Ishikawa (cell line): ENCODE data around the gene INTS6.

ENCODE experiments used
- CEBPB ChIP-seq: IDR thresholded peaks from 2 replicates; pipeline ENCODE4 v1.6.1; 2012
- EGR1 ChIP-seq: IDR thresholded peaks from 2 replicates; pipeline ENCODE4 v1.6.1; 2012
- EP300 ChIP-seq: IDR thresholded peaks from 2 replicates; pipeline ENCODE4 v1.6.1; 2012; ENCODE audit warnings: borderline replicate concordance
- FOXM1 ChIP-seq: IDR thresholded peaks from 2 replicates; pipeline ENCODE4 v1.6.1; 2012; ENCODE audit warnings: low read depth, borderline replicate concordance
- NFIC ChIP-seq: IDR thresholded peaks from 2 replicates; pipeline ENCODE4 v1.6.1; 2012
- RAD21 ChIP-seq: IDR thresholded peaks from 2 replicates; pipeline ENCODE4 v1.6.1; 2012; ENCODE audit warnings: low read depth
- TAF1 ChIP-seq: IDR thresholded peaks from 2 replicates; pipeline ENCODE4 v1.6.1; 2012; ENCODE audit warnings: low read depth, mild to moderate bottlenecking
- TCF12 ChIP-seq: IDR thresholded peaks from 2 replicates; pipeline ENCODE4 v1.6.1; 2012; ENCODE audit warnings: low read depth
- YY1 ChIP-seq: IDR thresholded peaks from 2 replicates; pipeline ENCODE4 v1.6.1; 2012; ENCODE audit warnings: low read depth
- ZBTB7A ChIP-seq: IDR thresholded peaks from 2 replicates; pipeline ENCODE4 v1.6.1; 2012; ENCODE audit warnings: low read depth
- TF ChIP-seq, protein P1 (sequence below): IDR thresholded peaks from 2 replicates; pipeline ENCODE4 v1.6.1; 2012; ENCODE audit warnings: low read depth, mild to moderate bottlenecking
- TF ChIP-seq, protein P2 (sequence below): IDR thresholded peaks from 2 replicates; pipeline ENCODE4 v1.6.1; 2012
- TF ChIP-seq, protein P3 (sequence below): IDR thresholded peaks from 2 replicates; pipeline ENCODE4 v1.6.1; 2012

DNA sequence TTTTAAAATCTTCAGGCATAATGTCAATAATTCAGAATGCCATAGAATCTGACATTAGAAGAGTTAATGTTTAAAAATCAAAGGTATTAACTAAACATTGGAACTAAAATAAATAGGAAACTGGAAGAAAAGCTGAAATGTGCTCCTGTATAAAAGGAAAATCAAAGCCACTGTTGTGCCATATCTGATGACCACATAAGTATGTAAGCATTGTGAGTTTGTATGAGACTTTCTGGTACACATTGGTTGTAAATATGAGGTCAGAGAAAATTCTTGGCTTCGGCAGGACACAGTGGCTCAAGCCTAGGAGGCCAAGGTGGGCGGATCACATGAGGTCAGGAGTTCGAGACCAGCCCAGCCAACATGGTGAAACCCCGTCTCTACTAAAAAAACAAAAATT lies 48.3 kb upstream of the INTS6 start:
- no peak for TF ChIP-seq RAD21
- TF ChIP-seq, protein P1, sequence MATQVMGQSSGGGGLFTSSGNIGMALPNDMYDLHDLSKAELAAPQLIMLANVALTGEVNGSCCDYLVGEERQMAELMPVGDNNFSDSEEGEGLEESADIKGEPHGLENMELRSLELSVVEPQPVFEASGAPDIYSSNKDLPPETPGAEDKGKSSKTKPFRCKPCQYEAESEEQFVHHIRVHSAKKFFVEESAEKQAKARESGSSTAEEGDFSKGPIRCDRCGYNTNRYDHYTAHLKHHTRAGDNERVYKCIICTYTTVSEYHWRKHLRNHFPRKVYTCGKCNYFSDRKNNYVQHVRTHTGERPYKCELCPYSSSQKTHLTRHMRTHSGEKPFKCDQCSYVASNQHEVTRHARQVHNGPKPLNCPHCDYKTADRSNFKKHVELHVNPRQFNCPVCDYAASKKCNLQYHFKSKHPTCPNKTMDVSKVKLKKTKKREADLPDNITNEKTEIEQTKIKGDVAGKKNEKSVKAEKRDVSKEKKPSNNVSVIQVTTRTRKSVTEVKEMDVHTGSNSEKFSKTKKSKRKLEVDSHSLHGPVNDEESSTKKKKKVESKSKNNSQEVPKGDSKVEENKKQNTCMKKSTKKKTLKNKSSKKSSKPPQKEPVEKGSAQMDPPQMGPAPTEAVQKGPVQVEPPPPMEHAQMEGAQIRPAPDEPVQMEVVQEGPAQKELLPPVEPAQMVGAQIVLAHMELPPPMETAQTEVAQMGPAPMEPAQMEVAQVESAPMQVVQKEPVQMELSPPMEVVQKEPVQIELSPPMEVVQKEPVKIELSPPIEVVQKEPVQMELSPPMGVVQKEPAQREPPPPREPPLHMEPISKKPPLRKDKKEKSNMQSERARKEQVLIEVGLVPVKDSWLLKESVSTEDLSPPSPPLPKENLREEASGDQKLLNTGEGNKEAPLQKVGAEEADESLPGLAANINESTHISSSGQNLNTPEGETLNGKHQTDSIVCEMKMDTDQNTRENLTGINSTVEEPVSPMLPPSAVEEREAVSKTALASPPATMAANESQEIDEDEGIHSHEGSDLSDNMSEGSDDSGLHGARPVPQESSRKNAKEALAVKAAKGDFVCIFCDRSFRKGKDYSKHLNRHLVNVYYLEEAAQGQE = no peak
- TF ChIP-seq TAF1 = no peak
- TF ChIP-seq EP300 = no peak
- TF ChIP-seq, protein P2, sequence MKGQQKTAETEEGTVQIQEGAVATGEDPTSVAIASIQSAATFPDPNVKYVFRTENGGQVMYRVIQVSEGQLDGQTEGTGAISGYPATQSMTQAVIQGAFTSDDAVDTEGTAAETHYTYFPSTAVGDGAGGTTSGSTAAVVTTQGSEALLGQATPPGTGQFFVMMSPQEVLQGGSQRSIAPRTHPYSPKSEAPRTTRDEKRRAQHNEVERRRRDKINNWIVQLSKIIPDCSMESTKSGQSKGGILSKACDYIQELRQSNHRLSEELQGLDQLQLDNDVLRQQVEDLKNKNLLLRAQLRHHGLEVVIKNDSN = no peak
- no peak for TF ChIP-seq NFIC
- TF ChIP-seq, protein P3, sequence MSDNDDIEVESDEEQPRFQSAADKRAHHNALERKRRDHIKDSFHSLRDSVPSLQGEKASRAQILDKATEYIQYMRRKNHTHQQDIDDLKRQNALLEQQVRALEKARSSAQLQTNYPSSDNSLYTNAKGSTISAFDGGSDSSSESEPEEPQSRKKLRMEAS = no peak
- no peak for TF ChIP-seq CEBPB
- no peak for TF ChIP-seq TCF12
- no peak for TF ChIP-seq EGR1
- TF ChIP-seq YY1 = no peak
- TF ChIP-seq ZBTB7A = no peak
- no peak for TF ChIP-seq FOXM1
